ENCODE measurements around the gene INAFM1. TPM values are rescaled to one million over a fixed set of nuclear protein-coding genes. Genes with fewer than 3 reads are reported as not detected.

Gene INAFM1
- total and polyA plus RNA-seq, 4 donors = 1.5 to 2.5 (median 1.9) TPM

GRCh38 chr19:47306303-47306702 lies 31.6 kb downstream of the INAFM1 start:
- 92% methylated on average over 3 of the region's 3 CpGs for WGBS
- Histone ChIP-seq H3K27me3 (ENCODE audit: control insufficient read depth in 4 of 4, insufficient read depth in 4 of 4, low read length in 3 of 4) (no peaks in the 10 kb centered on the region), H3K9ac (ENCODE audit: low read depth in 1 of 2, low read length in 2 of 2) (no peak overlapping the region), H3K9me3 (ENCODE audit: control insufficient read depth in 4 of 4, low read length in 3 of 4) (no peaks in the 10 kb centered on the region), H3K27ac (ENCODE audit: low read depth in 1 of 2, low read length in 2 of 2) (no peak overlapping the region), H3K4me1 (ENCODE audit: control insufficient read depth in 4 of 4, insufficient read depth in 4 of 4, low read length in 3 of 4) (peaks cover 0 to 5% (median 0%) of the 10 kb centered on the region in 4 donors), H3K4me3 (ENCODE audit: low read depth in 1 of 3, low read length in 3 of 3) (no peak overlapping the region), H3K36me3 (ENCODE audit: control insufficient read depth in 4 of 4, insufficient read depth in 3 of 4, low read depth in 1 of 4, low read length in 3 of 4) (no peaks in the 10 kb centered on the region)
- DNase-seq (ENCODE audit: low spot score) = no peak
- TF ChIP-seq MAX (IDR thresholded peaks at IDR 0.05) (no peak), GABPA (IDR thresholded peaks at IDR 0.05 in 1 of 2, conservative IDR thresholded peaks at IDR 0.05 in 1 of 2) (no peak), SP1 (IDR thresholded peaks at IDR 0.05) (no peak), HNF4G (IDR thresholded peaks at IDR 0.05) (no peak), ATF3 (IDR thresholded peaks at IDR 0.05) (no peak), HNF4A (conservative IDR thresholded peaks at IDR 0.05) (no peak), EGR1 (IDR thresholded peaks at IDR 0.05; ENCODE audit: low read depth in 2 of 2) (no peak), JUND (IDR thresholded peaks at IDR 0.05) (no peak), RAD21 (IDR thresholded peaks at IDR 0.05) (no peak), FOXA1 (IDR thresholded peaks at IDR 0.05) (no peak)
- TF ChIP-seq, protein P1, sequence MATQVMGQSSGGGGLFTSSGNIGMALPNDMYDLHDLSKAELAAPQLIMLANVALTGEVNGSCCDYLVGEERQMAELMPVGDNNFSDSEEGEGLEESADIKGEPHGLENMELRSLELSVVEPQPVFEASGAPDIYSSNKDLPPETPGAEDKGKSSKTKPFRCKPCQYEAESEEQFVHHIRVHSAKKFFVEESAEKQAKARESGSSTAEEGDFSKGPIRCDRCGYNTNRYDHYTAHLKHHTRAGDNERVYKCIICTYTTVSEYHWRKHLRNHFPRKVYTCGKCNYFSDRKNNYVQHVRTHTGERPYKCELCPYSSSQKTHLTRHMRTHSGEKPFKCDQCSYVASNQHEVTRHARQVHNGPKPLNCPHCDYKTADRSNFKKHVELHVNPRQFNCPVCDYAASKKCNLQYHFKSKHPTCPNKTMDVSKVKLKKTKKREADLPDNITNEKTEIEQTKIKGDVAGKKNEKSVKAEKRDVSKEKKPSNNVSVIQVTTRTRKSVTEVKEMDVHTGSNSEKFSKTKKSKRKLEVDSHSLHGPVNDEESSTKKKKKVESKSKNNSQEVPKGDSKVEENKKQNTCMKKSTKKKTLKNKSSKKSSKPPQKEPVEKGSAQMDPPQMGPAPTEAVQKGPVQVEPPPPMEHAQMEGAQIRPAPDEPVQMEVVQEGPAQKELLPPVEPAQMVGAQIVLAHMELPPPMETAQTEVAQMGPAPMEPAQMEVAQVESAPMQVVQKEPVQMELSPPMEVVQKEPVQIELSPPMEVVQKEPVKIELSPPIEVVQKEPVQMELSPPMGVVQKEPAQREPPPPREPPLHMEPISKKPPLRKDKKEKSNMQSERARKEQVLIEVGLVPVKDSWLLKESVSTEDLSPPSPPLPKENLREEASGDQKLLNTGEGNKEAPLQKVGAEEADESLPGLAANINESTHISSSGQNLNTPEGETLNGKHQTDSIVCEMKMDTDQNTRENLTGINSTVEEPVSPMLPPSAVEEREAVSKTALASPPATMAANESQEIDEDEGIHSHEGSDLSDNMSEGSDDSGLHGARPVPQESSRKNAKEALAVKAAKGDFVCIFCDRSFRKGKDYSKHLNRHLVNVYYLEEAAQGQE (IDR thresholded peaks at IDR 0.05) = no peak

- Histone ChIP-seq H3K9me3 (ENCODE audit: control insufficient read depth in 4 of 4, low read length in 3 of 4) (no peaks in the 10 kb centered on the region), H3K27ac (ENCODE audit: low read depth in 1 of 2, low read length in 2 of 2) (no peak overlapping the region), H3K9ac (ENCODE audit: low read depth in 1 of 2, low read length in 2 of 2) (no peak overlapping the region), H3K36me3 (ENCODE audit: control insufficient read depth in 4 of 4, insufficient read depth in 3 of 4, low read depth in 1 of 4, low read length in 3 of 4) (no peaks in the 10 kb centered on the region), H3K27me3 (ENCODE audit: control insufficient read depth in 4 of 4, insufficient read depth in 4 of 4, low read length in 3 of 4) (no peaks in the 10 kb centered on the region), H3K4me3 (ENCODE audit: low read depth in 1 of 3, low read length in 3 of 3) (no peak overlapping the region), H3K4me1 (ENCODE audit: control insufficient read depth in 4 of 4, insufficient read depth in 4 of 4, low read length in 3 of 4) (peaks cover 0 to 5% (median under 1%) of the 10 kb centered on the region in 4 donors)
- TF ChIP-seq TAF1 (conservative IDR thresholded peaks at IDR 0.05) = no peak
- no peak for TF ChIP-seq RAD21 (IDR thresholded peaks at IDR 0.05)
- TF ChIP-seq RXRA (IDR thresholded peaks at IDR 0.05) = no peak
- no peak for TF ChIP-seq ATF3 (IDR thresholded peaks at IDR 0.05)
- no peak for TF ChIP-seq JUND (IDR thresholded peaks at IDR 0.05)
- TF ChIP-seq YY1 (IDR thresholded peaks at IDR 0.05) = no peak
- no peak for TF ChIP-seq HNF4A (conservative IDR thresholded peaks at IDR 0.05)
- TF ChIP-seq SP1 (IDR thresholded peaks at IDR 0.05) = no peak
- no peak for TF ChIP-seq GABPA (IDR thresholded peaks at IDR 0.05 in 1 of 2, conservative IDR thresholded peaks at IDR 0.05 in 1 of 2)
- TF ChIP-seq, protein P1 (IDR thresholded peaks at IDR 0.05) = no peak
- TF ChIP-seq FOXA2 (IDR thresholded peaks at IDR 0.05) = no peak
- no peak for TF ChIP-seq FOXA1 (IDR thresholded peaks at IDR 0.05)
- WGBS = 81% methylated on average over 8 of the region's 8 CpGs
- DNase-seq (ENCODE audit: low spot score) = no peak
These were observed 34.4 kb downstream of the INAFM1 start for GRCh38 chr19:47309038-47309437.

Measured in liver (tissue), 9 donors.